GM18508 (cell line): ENCODE data around the gene SUSD2.
"Not testable (repeated sequence)": the region's sequence is repeated elsewhere in the genome, so short reads cannot be mapped to it uniquely, and the experiment has no call there.

ENCODE experiments used
- ATAC-seq: cut with Tn5 transposase; IDR thresholded peaks from one replicate; pipeline ENCODE4 v1.9.1; 2021; ENCODE audit warnings: moderate number of reproducible peaks; ENCODE audit not compliant: insufficient read depth, unreplicated experiment

SUSD2 gene

DNA sequence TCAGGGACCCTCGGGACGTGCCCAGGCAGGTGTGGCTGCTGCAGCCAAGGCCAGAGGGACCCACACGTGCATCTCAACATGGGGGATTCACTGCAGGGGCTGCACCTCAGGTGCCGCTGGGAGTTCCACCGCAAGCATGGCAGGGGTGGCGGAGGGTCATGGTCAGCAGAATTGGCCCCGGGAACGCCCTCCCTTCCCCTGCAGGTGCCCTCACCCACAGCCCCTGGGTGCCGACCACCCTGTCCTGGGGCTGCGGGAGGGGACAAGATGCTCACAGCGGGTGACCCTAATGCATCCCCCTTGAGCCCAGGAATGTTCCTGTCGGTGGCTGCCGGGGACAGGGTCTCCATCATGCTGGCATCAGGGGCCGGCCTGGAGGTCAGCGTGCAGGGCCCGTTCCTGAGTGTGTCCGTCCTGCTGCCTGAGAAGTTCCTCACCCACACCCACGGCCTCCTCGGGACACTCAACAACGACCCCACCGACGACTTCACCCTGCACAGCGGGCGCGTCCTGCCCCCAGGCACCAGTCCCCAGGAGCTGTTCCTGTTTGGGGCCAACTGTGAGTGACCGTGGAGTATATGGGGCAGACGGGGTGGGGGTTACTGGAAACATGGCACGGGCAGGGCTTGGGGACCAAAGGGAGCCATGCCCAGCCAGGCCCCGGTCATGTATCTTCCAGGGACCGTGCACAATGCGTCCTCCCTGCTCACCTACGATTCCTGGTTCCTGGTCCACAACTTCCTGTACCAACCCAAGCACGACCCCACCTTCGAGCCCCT, 5.8 kb downstream of the SUSD2 start:
- no peak for ATAC-seq

GRCh38 chr22:24187731-24188644, 6.7 kb downstream of the SUSD2 start:
- ATAC-seq, result no peak

DNA sequence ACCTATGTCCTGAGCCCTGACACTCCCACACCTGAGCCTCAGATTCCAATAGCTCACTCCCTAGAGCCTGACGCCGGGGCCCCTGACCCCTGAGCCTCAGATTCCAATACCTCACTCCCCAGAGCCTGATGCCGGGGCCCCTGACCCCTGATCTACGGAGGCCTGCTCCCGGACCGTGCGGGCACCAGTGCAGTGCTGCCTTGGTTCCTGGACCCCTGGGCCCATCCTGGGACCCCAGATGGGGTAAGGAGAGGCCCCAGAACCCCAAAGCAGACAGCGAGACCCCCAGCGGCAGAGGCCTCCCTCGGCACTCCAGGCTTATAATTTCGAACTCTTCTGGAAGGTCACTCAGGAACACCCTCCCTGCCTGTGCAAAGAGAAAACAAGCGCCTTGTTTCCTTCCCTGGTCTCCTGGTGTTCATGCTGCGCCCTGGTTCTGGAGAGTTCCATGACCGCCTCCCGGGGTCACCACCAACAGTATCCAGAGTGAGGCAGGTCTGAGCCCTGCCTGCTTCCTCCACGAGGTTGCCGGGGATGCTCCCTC, 7.5 kb downstream of the SUSD2 start:
- no peak for ATAC-seq

DNA sequence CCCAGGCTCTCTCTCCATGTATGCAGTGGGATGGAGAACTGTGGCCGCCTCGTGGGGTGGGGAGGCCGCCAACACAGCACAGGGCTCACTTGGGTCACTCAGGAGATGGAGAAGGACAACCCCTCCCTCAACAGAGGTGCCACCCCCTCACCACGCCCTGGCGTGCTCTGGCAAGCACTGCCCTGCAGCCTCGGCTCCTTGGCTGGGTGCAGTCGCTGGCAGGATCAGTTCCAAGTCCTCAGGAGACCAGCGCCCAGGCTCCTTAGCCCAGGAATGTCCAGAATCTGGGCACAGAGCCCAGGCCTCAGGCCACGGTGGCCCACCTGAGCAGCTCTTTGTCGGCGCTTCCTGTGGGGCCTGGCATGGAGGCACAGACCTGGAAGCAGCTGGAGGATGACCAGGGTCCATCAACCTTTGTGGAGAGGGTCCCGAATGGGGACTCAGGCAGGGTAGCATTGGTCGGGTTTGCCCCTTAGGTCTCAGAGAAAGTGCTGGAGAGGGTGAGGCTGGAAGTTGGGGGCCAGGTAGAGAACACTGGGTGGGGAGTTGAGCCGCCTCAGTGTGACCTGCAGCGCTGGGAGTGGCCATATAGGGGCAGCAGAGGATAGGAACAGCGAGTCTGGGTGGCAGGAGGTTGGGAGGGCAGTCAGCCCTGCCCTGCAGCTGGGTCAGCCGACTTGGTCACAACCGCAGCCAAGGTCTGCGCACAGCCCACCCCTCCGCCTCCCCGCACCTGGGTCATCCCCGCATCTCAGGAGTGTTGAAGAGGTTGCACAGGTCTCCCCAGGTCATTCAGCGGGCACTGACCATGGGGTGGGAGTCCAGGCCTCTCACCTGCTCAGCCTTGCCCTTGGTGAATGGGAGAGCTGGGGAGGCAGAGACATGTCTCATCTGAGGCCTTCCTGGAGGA, 8.2 kb downstream of the SUSD2 start:
- no peak for ATAC-seq

- no peak for ATAC-seq
These were observed 8.9 kb downstream of the SUSD2 start for GRCh38 chr22:24190159-24190540.

DNA sequence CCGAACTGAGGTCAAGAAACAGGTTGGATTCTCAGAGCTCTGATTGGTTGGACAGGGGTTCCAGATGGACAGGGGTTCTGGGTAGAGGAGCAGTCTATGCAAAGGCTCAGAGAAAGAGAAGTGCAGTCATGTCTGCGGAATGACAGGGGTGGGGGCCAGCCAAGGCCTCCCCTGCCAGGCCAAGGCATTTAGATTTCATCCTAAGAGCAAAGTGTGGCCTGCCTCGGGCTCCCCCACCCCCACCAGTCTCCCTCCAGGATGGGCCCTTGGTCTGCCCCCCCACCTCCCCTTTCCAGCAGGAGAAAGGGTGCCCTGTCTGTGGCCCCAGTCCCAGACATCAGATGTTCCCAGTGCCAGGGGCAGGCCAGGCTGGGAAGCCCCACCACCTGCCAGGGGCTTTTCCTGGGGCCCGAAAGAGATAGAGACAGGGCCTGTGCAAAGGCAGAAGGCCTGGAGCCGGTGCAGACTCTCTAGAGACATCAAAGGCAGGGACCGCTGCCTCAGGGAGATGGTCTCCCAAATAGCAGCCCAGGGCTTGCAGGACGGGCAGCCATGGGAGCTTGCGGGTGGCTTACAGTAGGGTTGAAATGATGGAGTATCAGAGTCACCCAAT, 9.4 kb downstream of the SUSD2 start:
- ATAC-seq, result no peak

DNA sequence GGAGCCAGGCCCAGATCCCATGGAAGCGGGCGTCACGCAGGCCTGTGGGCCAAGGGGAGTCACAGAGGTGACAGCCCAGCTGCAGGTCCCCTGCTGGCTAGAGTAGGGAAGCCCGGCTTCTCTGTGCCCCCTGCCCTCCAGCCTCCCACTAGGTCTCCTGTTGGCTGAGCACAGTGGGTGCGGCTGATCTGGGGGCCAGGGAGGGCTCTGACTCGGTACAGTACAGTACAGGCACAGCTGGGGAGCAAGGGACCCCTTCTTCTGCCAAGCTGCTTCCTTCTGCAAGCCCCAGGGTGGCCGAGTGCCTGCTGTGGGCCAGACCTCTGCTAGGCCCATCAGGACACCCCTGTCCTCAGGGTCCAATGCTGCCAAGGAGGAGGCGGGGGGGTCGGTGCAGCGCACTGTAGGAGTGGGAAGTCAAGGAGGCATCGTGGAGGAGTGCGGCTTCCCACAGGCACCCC, 10.1 kb downstream of the SUSD2 start:
- ATAC-seq, result no peak

DNA sequence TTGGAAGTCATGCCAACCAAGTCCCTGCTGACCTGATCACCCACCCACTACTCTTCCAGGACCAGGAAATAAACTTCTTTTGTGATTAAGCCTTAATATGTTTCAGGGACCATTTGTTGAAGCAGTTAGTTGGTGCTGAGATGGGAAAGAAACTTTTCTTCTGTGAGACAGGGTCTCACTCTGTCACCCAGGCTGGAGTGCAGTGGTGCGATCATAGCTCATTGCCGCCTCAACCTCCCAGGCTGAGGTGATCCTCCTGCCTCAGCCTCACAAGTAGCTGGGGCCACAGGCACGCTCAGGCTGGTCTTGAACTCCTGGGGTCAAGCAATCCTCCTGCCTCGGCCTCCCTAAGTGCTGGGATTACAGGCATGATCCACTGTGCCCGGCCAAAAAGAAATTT, 10.6 kb downstream of the SUSD2 start:
- ATAC-seq, result no peak

- ATAC-seq, result no peak
These were observed 17.4 kb downstream of the SUSD2 start for GRCh38 chr22:24198682-24199052.

- ATAC-seq, result no peak
These were observed 19.4 kb downstream of the SUSD2 start for GRCh38 chr22:24200619-24201212.

- ATAC-seq, result no peak
These were observed 20.7 kb downstream of the SUSD2 start for GRCh38 chr22:24201681-24202614.

DNA sequence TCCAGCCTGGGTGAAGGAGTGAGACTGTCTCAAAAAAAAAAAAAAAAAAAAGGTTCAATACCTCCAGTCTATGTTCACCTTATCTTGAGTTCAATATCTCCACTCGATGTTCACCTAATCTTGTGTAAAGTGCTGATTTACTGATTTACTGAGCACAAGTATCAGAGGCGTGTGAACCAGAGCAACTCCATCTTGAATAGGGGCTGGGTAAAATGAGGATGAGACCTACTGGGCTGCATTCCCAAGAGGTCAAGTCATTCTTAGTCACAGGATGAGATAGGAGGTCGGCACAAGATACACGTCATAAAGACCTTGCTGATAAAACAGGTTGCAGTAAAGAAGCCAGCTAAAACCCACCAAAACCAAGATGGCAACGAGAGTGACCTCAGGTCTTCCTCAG, 22.6 kb downstream of the SUSD2 start:
- ATAC-seq, result not testable (repeated sequence)

DNA sequence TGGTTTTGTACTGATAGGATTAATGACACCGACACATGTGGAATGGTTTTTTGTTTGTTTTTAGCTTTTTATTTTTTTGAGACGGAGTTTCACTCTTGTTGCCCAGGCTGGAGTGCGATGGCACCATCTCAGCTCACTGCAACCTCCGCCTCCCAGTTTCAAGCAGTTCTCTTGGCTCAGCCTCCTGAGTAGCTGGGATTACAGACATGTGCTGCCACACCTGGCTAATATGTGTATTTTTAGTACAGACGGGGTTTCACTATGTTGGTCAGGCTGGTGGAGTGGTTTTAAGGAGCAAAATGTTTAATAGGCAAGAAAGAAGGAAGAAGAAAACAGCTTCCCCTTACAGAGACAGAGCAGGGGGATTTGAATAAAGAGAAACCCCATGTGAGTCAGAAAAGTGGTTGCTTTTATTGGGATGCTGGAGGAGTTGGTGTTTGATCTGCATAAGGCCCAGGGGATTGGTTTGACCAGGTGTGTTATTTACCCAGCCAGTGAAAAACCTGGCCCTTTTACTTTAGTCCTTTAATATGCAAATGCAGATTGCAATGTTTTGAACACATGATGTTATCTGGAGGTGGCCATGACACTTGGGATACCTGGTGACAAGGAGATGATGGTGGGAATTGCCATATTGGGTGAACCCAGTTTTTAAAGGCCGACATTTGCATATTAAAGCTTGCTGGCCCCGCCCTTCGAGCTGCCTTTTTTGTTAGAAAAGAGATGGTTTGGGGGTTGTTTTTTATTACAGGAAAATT, 24.3 kb downstream of the SUSD2 start:
- no peak for ATAC-seq

GRCh38 chr22:24206460-24207263, 25.4 kb downstream of the SUSD2 start:
- ATAC-seq, result not testable (repeated sequence)

GRCh38 chr22:24207264-24208011, 26.2 kb downstream of the SUSD2 start:
- no peak for ATAC-seq
